GM12878 (cell line): Measurements from ENCODE around the gene CCN5. TPM values are rescaled to one million over a fixed set of nuclear protein-coding genes. Genes with fewer than 3 reads are reported as not detected.

ENCODE experiments used
- ATAC-seq: fragments of 200-7000 bp; cut with Tn5 transposase; 3 replicates; pipeline ENCODE4 v1.9.1; 2020; ENCODE audit warnings: mild to moderate bottlenecking, moderate library complexity
- BruUV-seq: library from RNA; stranded (reverse); fragments of 400-500 nt; replicated peaks from 2 replicates; lab custom pipeline; 2021; lab: Mats Ljungman, UMichigan
- CTCF ChIA-PET: fragments of 300-600 bp; sonication (Branson Sonifier 250); formaldehyde crosslinking; extraction: SDS; loops from one replicate; lab custom pipeline; 2021; ENCODE audit warnings: inconsistent platforms; lab: Yijun Ruan, JAX
- POLR2A ChIA-PET: fragments of 350-600 bp; formaldehyde crosslinking; extraction: SDS; loops from one replicate; lab custom pipeline; 2021; ENCODE audit warnings: inconsistent platforms; lab: Charles Lee
- RAD21 ChIA-PET: fragments of 300-600 bp; sonication (Branson Sonifier 250); formaldehyde crosslinking; loops from one replicate; lab custom pipeline; 2023; ENCODE audit warnings: antibody characterized with exemption; ENCODE audit not compliant: unreplicated experiment; lab: Charles Lee
- SMC1A ChIA-PET: fragments of 300-600 bp; sonication (Branson Sonifier 250); formaldehyde crosslinking; loops from one replicate; lab custom pipeline; 2023; ENCODE audit not compliant: unreplicated experiment, uncharacterized antibody; lab: Charles Lee
- DNase-seq: peaks from one replicate; pipeline ENCODE4 v3.0.0-alpha.2; 2011; ENCODE audit warnings: low read depth, low spot score
- FAIRE-seq: peaks from 3 replicates; lab custom pipeline; 2011; peaks lifted over from hg19 to GRCh38; lab: Jason Lieb, UNC
- H2AFZ ChIP-seq: 2 replicates; pipeline ENCODE4 v1.6.0; 2011; ENCODE audit warnings: low read depth, low read length, control low read depth; ENCODE audit not compliant: control insufficient read depth
- H3K27ac ChIP-seq: 2 replicates; pipeline ENCODE4 v1.5.1; 2011; ENCODE audit warnings: control low read depth; ENCODE audit not compliant: control insufficient read depth, insufficient read depth
- H3K27me3 ChIP-seq, 2 experiments: replicated peaks in 1 of 2; 2 replicates each; pipeline versions ENCODE4 v1.6.0 to v1.6.1; 2011; ENCODE audit warnings: low read length in 1 of 2; ENCODE audit not compliant: control insufficient read depth in 2 of 2, insufficient read depth in 2 of 2
- H3K36me3 ChIP-seq, 2 experiments: 2 replicates each; pipeline ENCODE4 v1.5.1; 2011; ENCODE audit warnings: low read length in 1 of 2; ENCODE audit not compliant: control insufficient read depth in 2 of 2, insufficient read depth in 2 of 2
- H3K4me1 ChIP-seq: 2 replicates; pipeline ENCODE4 v1.6.1; 2011; ENCODE audit warnings: mild to moderate bottlenecking, low read length, moderate library complexity, mixed read lengths; ENCODE audit not compliant: control insufficient read depth, insufficient read depth
- H3K4me2 ChIP-seq: 2 replicates; pipeline ENCODE4 v1.6.0; 2011; ENCODE audit warnings: control low read depth; ENCODE audit not compliant: control insufficient read depth, insufficient read depth
- H3K4me3 ChIP-seq: fragments of 200-600 bp; sonication (generic); 2 replicates; pipeline ENCODE4 v1.5.1; 2016
- H3K79me2 ChIP-seq: 2 replicates; pipeline ENCODE4 v1.6.0; 2011; ENCODE audit warnings: low read length; ENCODE audit not compliant: control insufficient read depth, insufficient read depth
- H3K9ac ChIP-seq: 2 replicates; pipeline ENCODE4 v1.8.0; 2011; ENCODE audit warnings: low read length, control low read depth, mixed read lengths; ENCODE audit not compliant: control insufficient read depth, insufficient read depth
- H3K9me3 ChIP-seq: replicated peaks from 3 replicates; pipeline ENCODE4 v1.5.1; 2011; ENCODE audit warnings: mild to moderate bottlenecking, low read length; ENCODE audit not compliant: control insufficient read depth, insufficient read depth
- H4K20me1 ChIP-seq: 2 replicates; pipeline ENCODE4 v1.6.0; 2011; ENCODE audit not compliant: control insufficient read depth, insufficient read depth
- CBX5 ChIP-seq: sonication (generic); IDR thresholded peaks from 2 replicates; pipeline ENCODE4 v1.6.1; 2016; ENCODE audit warnings: low read depth, moderate library complexity, mild to moderate bottlenecking, inconsistent platforms
- FOXM1 ChIP-seq: IDR thresholded peaks from 2 replicates; pipeline ENCODE4 v1.6.1; 2012; ENCODE audit warnings: low read depth, mild to moderate bottlenecking, inconsistent platforms, low read length, moderate library complexity
- KAT2A ChIP-seq: conservative IDR thresholded peaks from 2 replicates; pipeline ENCODE4 v1.6.1; 2011; ENCODE audit warnings: low read depth, low read length; ENCODE audit not compliant: control insufficient read depth
- NR2C2 ChIP-seq: IDR thresholded peaks from 2 replicates; pipeline ENCODE4 v1.6.1; 2011; ENCODE audit warnings: borderline replicate concordance, low read depth; ENCODE audit not compliant: control insufficient read depth, insufficient read length
- PAX5 ChIP-seq: IDR thresholded peaks from 2 replicates; pipeline ENCODE4 v1.6.1; 2011; ENCODE audit warnings: low read depth, low read length, borderline replicate concordance
- RCOR1 ChIP-seq: conservative IDR thresholded peaks from 2 replicates; pipeline ENCODE4 v1.6.1; 2012; ENCODE audit warnings: low read depth, low read length, improper control_type of control experiment
- SP1 ChIP-seq: IDR thresholded peaks from one replicate; pipeline ENCODE4 v1.6.1; 2011; ENCODE audit warnings: low read depth, low read length
- SUPT20H ChIP-seq: IDR thresholded peaks from 2 replicates; pipeline ENCODE4 v1.6.1; 2011; ENCODE audit warnings: low read depth, mild to moderate bottlenecking, low read length, moderate library complexity, borderline replicate concordance; ENCODE audit not compliant: control insufficient read depth
- ZSCAN29 ChIP-seq: fragments of 450-650 bp; IDR thresholded peaks from 2 replicates; pipeline ENCODE4 v1.6.1; 2017; ENCODE audit warnings: mild to moderate bottlenecking, moderate library complexity
- WGBS: methylation state at CpG from one replicate; pipeline ENCODE4 v1.1.6; 2016; ENCODE audit warnings: low lambda C conversion rate; ENCODE audit not compliant: insufficient replicate concordance, insufficient coverage; ENCODE audit errors: missing lambda C conversion rate; 5-methylcytosine and 5-hydroxymethylcytosine counted together
- in situ Hi-C: fragments of 300-500 bp; cut with MboI; formaldehyde crosslinking; loops from 9 replicates; pipeline ENCODE4 v1.14.3; 2018; ENCODE audit warnings: mixed read lengths
- intact Hi-C: fragments of 100-400 bp; cut with micrococcal nuclease; formaldehyde crosslinking; loops from one replicate; pipeline ENCODE4 v1.14.2; 2022; ENCODE audit not compliant: unreplicated experiment
- polyA plus RNA-seq, 11 experiments: library from polyadenylated mRNA; depleted of rRNA in 4 of 11; unstranded in 6 of 11; stranded (reverse) in 5 of 11; fragments of >200 nt; fragmentation: Nextera tagmentation in 4 of 11; fragmentation: Illumina TruSeq in 1 of 11; extraction: Ambion mirVana in 4 of 11; extraction: Trizol in 1 of 11; gene quantifications; 1 replicate in 1 of 11; 2 replicates in 10 of 11; pipeline versions ENCODE4 v1.2.1 to v1.2.3, GENCODE V29; 2011 to 2016; ENCODE audit warnings: inconsistent platforms in 2 of 11, missing spikeins in 2 of 11, low read depth in 1 of 11
- total RNA-seq, 4 experiments: library from RNA; depleted of rRNA in 3 of 4; stranded (reverse); fragments of >200 nt in 3 of 4; fragmentation: Illumina TruSeq in 1 of 4; extraction: Trizol in 1 of 4; gene quantifications; 2 replicates each; pipeline versions ENCODE4 v1.2.1 to v1.2.3, GENCODE V29; 2013 to 2021
- TF ChIP-seq, protein P1 (sequence below): fragments of 450-650 bp; IDR thresholded peaks from 2 replicates; pipeline ENCODE4 v1.6.1; 2017; ENCODE audit warnings: mild to moderate bottlenecking, low read depth, inconsistent platforms; ENCODE audit not compliant: poor library complexity, severe bottlenecking
- TF ChIP-seq, protein P2 (sequence below): IDR thresholded peaks from 2 replicates; pipeline ENCODE4 v1.6.1; 2012; ENCODE audit warnings: mild to moderate bottlenecking, low read depth, low read length
- TF ChIP-seq, protein P3 (sequence below): IDR thresholded peaks from 2 replicates; pipeline ENCODE4 v1.6.1; 2011; ENCODE audit warnings: borderline replicate concordance, low read depth, mild to moderate bottlenecking, moderate library complexity, low read length; ENCODE audit not compliant: insufficient read depth, poor library complexity, severe bottlenecking

The CCN5 gene
- total and polyA plus RNA-seq, 10 of the 15 experiments (the other 5 are each of a cell fraction or from before 2014, with no cell fraction given): 0.14 to 0.15 TPM; not detected in 8

DNA sequence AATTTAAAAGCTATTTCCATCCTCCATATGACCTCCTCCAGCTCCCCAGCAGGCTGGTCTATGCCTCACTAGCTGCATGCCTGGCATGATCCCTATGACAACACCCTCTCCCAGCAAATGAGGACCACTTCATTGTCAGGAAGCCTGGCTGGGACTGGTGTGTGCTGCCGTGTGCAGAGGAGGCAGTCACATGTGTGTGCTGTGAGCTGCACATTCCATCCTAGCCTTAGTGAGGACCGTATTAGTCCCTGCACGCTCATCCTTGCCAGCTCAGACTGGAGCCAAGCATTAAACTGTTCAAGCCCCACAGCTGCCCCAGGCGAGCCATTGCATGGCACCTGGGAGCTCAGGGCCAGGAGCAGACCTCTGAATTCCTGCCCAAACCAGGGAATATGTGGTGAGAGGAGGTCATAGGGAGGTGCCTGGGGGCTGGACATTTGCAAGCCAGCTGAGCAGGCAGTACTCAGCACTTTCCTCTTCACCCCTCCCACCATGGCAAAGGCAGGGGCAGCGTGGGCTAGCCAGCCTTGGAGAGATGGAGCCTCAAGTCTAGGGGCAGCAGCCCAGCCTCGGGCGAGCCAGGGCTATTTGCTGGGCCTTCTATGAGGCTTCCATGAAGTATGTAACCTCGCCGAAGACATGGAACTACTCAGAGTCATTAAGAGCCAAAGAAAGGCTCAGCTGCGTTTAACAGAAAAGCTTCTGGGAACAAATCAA, 8.7 kb upstream of the CCN5 start:
- DNase-seq: no peak
- WGBS: 18% methylated on average over 10 of the region's 10 CpGs
- in situ Hi-C loops: no loop called here
- no peaks in the 10 kb centered on the region for H3K9me3 ChIP-seq
- ATAC-seq: no peak
- H3K4me3 ChIP-seq: no peak overlapping the region
- no peak for TF ChIP-seq PAX5
- no peak for TF ChIP-seq RCOR1
- TF ChIP-seq KAT2A: no peak
- no peak for TF ChIP-seq NR2C2
- TF ChIP-seq, protein P1, sequence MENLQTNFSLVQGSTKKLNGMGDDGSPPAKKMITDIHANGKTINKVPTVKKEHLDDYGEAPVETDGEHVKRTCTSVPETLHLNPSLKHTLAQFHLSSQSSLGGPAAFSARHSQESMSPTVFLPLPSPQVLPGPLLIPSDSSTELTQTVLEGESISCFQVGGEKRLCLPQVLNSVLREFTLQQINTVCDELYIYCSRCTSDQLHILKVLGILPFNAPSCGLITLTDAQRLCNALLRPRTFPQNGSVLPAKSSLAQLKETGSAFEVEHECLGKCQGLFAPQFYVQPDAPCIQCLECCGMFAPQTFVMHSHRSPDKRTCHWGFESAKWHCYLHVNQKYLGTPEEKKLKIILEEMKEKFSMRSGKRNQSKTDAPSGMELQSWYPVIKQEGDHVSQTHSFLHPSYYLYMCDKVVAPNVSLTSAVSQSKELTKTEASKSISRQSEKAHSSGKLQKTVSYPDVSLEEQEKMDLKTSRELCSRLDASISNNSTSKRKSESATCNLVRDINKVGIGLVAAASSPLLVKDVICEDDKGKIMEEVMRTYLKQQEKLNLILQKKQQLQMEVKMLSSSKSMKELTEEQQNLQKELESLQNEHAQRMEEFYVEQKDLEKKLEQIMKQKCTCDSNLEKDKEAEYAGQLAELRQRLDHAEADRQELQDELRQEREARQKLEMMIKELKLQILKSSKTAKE: no peak
- no peak for TF ChIP-seq CBX5
- no peak for TF ChIP-seq ZSCAN29
- TF ChIP-seq, protein P2, sequence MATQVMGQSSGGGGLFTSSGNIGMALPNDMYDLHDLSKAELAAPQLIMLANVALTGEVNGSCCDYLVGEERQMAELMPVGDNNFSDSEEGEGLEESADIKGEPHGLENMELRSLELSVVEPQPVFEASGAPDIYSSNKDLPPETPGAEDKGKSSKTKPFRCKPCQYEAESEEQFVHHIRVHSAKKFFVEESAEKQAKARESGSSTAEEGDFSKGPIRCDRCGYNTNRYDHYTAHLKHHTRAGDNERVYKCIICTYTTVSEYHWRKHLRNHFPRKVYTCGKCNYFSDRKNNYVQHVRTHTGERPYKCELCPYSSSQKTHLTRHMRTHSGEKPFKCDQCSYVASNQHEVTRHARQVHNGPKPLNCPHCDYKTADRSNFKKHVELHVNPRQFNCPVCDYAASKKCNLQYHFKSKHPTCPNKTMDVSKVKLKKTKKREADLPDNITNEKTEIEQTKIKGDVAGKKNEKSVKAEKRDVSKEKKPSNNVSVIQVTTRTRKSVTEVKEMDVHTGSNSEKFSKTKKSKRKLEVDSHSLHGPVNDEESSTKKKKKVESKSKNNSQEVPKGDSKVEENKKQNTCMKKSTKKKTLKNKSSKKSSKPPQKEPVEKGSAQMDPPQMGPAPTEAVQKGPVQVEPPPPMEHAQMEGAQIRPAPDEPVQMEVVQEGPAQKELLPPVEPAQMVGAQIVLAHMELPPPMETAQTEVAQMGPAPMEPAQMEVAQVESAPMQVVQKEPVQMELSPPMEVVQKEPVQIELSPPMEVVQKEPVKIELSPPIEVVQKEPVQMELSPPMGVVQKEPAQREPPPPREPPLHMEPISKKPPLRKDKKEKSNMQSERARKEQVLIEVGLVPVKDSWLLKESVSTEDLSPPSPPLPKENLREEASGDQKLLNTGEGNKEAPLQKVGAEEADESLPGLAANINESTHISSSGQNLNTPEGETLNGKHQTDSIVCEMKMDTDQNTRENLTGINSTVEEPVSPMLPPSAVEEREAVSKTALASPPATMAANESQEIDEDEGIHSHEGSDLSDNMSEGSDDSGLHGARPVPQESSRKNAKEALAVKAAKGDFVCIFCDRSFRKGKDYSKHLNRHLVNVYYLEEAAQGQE: no peak
- no peak for TF ChIP-seq SP1
- no peak for TF ChIP-seq SUPT20H
- TF ChIP-seq, protein P3, sequence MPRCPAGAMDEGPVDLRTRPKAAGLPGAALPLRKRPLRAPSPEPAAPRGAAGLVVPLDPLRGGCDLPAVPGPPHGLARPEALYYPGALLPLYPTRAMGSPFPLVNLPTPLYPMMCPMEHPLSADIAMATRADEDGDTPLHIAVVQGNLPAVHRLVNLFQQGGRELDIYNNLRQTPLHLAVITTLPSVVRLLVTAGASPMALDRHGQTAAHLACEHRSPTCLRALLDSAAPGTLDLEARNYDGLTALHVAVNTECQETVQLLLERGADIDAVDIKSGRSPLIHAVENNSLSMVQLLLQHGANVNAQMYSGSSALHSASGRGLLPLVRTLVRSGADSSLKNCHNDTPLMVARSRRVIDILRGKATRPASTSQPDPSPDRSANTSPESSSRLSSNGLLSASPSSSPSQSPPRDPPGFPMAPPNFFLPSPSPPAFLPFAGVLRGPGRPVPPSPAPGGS: no peak
- no peak for TF ChIP-seq FOXM1
- intact Hi-C loops: no loop called here
- H4K20me1 ChIP-seq: no peaks in the 10 kb centered on the region
- ChIA-PET SMC1A (no interaction called here), POLR2A (no interaction called here), CTCF (no interaction called here), RAD21 (interaction anchor here (1.0 kb wide), 1 partner anchor 21 kb away, joined by 5 read pairs; no protein-coding TSS in a partner anchor)
- H2AFZ ChIP-seq: no peak overlapping the region
- H3K27ac ChIP-seq: no peak overlapping the region
- no peak overlapping the region for H3K9ac ChIP-seq
- no peaks in the 10 kb centered on the region for H3K79me2 ChIP-seq
- no peak for FAIRE-seq
- H3K4me2 ChIP-seq: no peak overlapping the region
- BruUV-seq: no TSS peak
- H3K4me1 ChIP-seq: peaks cover 4% of the 10 kb centered on the region
- peaks cover 0 to under 1% of the 10 kb centered on the region in 2 experiments; a peak in 2 of 4 replicates for H3K27me3 ChIP-seq
- no peaks in the 10 kb centered on the region for H3K36me3 ChIP-seq
